ENCODE data around the gene ZRSR2.

The ZRSR2 gene

GRCh38 chrX:15854080-15854655 is 63.9 kb downstream of the ZRSR2 start:
- DNase-seq = peak; percentile 19

- peak; percentile 95 for DNase-seq
Observed at GRCh38 chrX:15854712-15855567, 64.7 kb downstream of the ZRSR2 start, which contains the start of gene AP1S2. Gene AP1S2 (minus strand): TSS chrX:15854813. CDS start chrX:15852524, 2,289 bp downstream.

- no peak for DNase-seq
Observed at GRCh38 chrX:15855568-15856221, 65.4 kb downstream of the ZRSR2 start.

GRCh38 chrX:15856222-15856587 is 65.9 kb downstream of the ZRSR2 start:
- DNase-seq = no peak

- DNase-seq = no peak
Observed at GRCh38 chrX:15856636-15857035, 66.4 kb downstream of the ZRSR2 start.

GRCh38 chrX:15858051-15858450 is 67.8 kb downstream of the ZRSR2 start:
- no peak for DNase-seq

- DNase-seq = no peak
Observed at GRCh38 chrX:15860921-15861320, 70.6 kb downstream of the ZRSR2 start.

GRCh38 chrX:15864023-15864422 is 73.7 kb downstream of the ZRSR2 start:
- DNase-seq = no peak

- DNase-seq = no peak
Observed at GRCh38 chrX:15864629-15865028, 74.3 kb downstream of the ZRSR2 start.

GRCh38 chrX:15866147-15866546 is 75.9 kb downstream of the ZRSR2 start:
- DNase-seq = no peak

GRCh38 chrX:15869695-15870094 is 79.4 kb downstream of the ZRSR2 start:
- no peak for DNase-seq

- DNase-seq = no peak
Observed at GRCh38 chrX:15870310-15870709, 80.0 kb downstream of the ZRSR2 start.
